Measurements from ENCODE around the gene QPRT.
"Not testable (repeated sequence)": the region's sequence is repeated elsewhere in the genome, so short reads cannot be mapped to it uniquely, and the experiment has no call there.

Gene QPRT

DNA sequence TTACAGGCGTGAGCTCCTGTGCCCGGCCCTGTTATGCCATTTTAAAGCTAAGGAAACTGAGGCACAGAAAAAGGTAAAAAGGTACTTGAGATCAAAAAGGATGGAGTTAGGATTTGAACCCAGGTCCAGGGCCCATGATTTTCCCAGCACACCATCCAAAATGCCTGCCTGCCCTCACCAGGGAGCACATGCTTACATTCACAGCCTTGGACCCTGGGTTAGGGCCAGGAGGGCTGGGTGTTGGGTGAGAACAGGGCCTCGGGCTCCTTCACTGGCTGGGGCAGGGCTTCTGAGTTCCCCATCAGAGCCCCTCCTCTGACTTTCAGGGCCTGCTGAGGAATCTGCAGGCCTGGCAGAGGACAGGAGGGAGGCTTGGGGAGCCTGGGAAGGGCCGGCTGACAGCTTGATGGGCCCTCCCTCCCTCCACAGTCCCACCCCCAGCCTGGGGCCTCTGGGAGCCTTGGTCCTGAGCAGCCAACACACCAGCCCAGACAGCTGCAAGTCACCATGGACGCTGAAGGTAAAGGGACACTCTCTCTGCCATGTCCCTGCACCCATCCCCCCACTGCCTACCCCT lies at the start of gene QPRT:
TSS of gene QPRT (plus strand) at position 490 of the 577 bp plus-strand sequence. CDS start at position 508, 18 bp downstream.
- FAIRE-seq: no peak

GRCh38 chr16:29629318-29629717 lies 49.7 kb upstream of the QPRT start:
- FAIRE-seq: not testable (repeated sequence)

DNA sequence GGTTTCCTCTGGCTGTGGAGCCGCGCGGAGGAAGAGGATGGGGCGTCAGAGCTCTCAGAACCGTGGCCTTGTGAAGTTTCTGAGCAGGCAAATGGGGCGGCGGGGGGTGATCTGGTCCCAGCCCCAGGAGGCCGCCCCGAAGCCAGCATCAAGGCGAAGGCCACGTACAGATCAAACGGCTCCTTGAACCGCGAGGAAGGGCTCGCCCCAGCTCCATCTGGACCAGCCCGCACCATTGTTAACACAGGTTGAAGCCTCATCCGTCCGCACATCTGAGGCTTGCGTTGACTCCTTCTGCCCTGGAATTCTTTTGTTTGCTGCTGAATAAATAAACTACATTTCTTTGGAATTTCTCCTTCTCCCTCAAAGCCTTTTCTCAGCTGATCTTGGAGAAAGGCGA lies 47.3 kb upstream of the QPRT start:
- not testable (repeated sequence) for FAIRE-seq

DNA sequence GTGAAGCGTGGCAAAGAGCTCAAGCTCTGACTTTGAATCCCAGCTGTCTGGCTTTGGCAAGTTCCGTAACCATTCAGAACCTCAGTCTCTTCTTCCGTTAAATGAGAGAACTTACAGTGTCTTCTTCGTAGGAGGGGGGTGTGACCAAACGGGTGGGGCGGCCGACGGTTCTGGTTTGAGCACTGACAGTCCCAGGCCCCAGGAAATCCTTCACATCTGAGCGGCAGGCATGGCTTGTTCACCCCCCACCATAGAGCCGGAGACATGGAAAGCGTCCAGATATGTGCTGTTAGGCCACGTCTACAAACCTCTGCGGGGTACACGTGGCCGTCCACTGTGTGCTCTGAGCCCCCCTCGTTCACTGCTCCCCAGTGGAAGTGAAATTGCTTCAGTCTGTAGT lies 43.1 kb upstream of the QPRT start:
- not testable (repeated sequence) for FAIRE-seq

DNA sequence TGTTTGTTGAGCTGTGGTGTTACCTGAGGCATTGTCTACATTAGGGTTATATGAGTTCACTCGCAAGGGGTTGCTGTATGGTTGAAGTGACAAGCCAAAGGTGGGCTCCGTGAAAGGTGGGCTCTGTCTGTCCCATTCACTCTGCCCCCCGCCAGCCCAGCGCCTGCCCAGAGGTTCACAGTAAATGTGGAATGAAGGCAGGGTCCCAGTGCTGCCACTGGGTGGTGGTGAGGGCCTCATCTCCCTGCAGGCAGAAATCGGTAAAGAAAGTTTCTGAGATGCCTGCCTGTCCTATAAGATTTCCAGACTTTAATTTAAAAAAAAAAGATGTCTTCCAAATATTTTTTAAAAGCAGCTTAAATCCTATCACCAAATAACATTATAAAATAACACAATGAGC lies 42.6 kb upstream of the QPRT start:
- not testable (repeated sequence) for FAIRE-seq

DNA sequence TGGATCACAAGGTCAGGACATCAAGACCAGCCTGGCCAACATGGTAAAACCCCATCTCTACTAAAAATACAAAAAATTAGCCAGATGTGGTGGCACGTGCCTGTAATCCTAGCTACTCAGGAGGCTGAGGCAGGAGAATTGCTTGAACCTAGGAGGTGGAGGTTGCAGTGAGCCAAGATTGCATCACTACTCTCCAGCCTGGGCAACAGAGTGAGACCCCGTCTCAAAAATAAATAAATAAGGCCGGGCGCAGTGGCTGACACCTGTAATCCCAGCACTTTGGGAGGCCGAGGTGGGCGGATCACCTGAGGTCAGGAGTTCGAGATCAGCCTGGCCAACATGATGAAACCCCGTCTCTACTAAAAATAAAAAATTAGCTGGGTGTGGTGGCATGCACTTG lies 40.2 kb upstream of the QPRT start:
- not testable (repeated sequence) for FAIRE-seq

GRCh38 chr16:29641561-29641960 lies 37.4 kb upstream of the QPRT start:
- no peak for FAIRE-seq

DNA sequence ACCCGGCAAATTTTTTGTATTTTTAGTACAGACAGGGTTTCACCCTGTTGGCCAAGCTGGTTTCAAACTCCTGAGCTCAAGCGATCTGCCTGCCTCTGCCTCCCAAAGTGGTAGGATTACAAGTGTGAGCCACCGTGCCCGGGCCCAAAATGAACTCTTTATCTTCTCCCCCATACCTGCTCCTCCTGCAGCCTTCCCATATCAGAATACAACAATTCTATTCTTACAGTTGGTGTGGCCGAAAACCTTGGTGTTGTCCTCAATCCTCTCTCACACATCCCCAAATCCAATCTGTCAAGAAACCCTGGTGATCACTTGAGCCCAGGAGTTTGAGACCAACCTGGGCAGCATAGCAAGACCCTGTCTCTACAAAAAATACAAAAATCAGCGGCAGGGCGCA lies 35.4 kb upstream of the QPRT start:
- FAIRE-seq: no peak

DNA sequence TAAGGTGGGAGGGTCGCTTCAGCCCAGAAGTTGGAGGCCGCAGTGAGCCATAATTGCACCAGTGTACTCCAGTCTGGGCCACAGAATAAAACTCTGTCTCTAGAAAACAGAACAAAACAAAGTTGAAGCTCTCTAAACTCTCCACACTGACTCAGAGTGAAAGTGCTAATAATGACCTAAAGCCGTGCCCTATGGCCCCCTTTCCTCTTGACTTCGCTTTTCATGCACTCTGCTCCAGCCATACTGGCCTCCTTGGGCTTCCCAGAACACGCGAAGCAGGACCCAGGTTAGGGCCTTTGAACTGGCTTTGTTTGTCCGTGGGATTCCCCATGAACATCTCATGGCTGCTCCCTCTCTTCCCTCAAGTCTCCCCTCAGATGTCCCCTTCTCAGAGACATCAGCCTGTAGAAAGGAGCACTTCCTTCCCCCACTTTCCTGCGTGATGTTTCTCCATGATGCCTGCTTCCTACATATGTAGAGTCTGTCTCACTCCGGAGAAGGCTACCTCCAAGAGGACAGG lies 34.6 kb upstream of the QPRT start:
- no peak for FAIRE-seq

GRCh38 chr16:29644973-29645693 lies 33.8 kb upstream of the QPRT start:
- FAIRE-seq: no peak

DNA sequence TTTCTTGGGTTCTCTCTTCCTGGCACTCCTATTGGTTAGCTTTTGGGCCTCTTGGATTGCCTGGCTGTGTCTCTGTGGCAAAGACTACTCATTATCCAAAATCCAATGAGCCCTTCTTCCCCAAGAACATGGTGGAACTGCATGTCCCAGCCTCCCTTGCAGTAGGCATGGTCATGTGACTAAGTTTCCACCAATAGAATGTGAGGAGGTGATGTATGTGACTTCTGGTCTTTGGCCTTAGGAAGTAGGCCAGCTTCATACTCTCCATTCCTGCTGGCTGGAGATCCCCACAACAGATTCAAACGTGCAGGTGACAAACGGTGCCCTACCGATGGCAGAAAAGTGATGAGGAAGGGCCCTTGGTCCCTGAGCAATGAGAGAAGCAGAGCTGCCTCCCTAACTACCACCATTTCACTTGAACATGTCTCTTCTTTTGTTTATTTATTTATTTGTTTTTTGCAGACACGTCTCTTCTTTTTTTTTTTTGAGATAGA lies 33.2 kb upstream of the QPRT start:
- no peak for FAIRE-seq

- no peak for FAIRE-seq
Measured at GRCh38 chr16:29646947-29647346, 32.0 kb upstream of the QPRT start.

DNA sequence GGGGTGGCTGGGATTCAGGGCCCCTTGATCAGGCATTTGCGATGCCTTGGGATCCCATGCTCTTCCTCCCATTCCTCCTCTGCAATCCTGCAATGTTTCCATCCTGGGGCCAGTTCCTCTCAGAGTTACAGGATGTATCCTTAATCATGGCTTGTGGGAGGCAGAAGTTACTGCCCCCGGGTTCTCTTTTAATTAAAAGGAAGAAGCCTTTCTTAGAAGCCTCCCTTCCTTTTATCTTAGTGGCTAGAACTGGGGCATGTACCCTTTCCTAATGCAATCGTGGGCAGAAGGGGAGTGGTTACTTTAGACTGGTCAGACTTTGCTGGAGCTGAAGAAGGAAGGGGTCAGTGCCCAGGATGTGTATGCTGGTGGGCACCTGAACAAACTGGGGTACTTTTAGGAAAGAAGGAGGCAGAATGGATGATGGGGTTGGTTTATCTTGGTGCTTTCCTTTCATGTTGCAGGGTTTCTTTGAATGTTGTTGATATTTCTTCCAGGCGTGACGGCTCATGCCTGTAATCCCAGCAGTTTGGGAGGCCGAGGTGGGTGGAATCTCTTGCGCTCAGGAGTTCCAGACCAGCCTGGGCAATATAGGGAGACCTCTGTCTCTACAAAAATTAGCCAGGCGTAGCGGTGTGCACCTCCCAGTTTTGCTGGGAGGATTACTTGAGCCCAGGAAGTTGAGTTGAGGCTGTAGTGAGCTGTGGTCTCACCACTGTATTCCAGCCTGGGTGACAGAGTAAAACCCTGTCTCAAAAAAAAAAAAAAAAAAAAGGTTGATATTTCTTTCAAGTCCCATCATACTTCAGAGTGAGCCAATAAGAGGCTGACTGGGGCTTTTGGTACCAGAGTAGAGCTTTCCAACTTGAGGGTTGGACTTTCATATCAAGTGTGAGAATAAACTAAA lies 29.1 kb upstream of the QPRT start:
- no peak for FAIRE-seq

- FAIRE-seq: no peak
Measured at GRCh38 chr16:29650771-29651170, 28.2 kb upstream of the QPRT start.

GRCh38 chr16:29651774-29652349 lies 27.1 kb upstream of the QPRT start:
- FAIRE-seq: no peak

- FAIRE-seq: no peak
Measured at GRCh38 chr16:29653471-29653870, 25.5 kb upstream of the QPRT start.

DNA sequence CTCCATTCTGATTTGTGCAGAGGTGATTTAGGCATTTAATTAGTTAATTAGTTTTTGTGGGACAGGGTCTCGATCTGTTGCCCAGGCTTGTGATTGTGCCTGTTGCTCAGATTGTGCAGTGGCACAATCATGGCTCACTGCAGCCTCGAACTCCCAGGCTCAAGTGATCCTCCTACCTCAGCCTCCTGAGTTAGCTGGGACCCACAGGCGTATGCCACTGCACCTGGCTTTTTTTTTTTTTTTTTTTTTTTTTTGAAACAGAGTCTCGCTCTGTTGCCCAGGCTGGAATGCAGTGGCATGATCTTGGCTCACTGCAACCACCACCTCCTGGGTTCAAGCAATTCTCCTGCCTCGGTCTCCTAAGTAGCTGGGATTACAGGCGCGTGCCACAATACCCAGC lies 25.1 kb upstream of the QPRT start:
- not testable (repeated sequence) for FAIRE-seq

DNA sequence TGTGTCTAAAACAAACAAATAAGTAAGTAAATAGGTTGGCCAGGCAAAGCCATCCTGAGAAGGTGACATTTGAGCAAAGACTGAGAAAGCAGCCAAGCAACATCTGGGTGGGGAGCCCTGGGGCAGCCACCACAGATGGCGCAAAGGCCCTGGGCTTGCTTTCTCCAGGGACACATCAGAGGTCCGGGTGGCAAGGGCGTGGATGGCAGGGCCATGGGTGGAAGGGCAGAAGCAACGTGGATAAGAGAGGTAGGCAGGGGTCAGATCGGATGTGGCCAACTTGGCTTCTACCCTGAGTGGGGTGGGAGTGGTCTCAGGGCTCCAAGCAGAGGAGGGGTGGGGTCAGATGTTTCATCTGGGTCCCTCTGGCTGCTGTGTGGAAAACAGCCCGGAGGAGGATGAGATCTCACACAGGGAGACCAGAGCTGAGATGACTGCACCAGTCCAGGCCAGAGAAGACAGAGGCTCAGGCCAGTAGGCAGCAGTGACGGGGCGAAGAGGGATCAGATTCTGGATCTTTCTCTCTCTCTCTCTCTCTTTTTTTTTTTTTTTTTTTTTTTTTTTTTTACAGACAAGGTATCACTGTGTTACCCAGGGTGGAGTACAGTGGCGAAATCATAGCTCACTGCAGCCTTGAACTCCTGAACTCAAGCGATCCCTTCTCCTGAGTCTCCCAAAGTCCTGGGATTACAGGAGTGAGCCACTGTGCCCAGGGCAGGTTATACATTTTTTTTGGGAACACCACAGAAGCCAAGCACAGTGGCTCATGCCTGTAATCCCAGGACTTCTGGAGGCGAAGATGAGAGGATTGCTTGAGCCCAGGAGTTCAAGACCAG lies 22.1 kb upstream of the QPRT start:
- FAIRE-seq: no peak

GRCh38 chr16:29658705-29659104 lies 20.3 kb upstream of the QPRT start:
- FAIRE-seq: no peak

- FAIRE-seq: no peak
Measured at GRCh38 chr16:29662000-29662728, 16.8 kb upstream of the QPRT start.

- FAIRE-seq: no peak
Measured at GRCh38 chr16:29662729-29663015, 16.3 kb upstream of the QPRT start.
